ENCODE measurements around the gene TTYH1. TPM values are rescaled to one million over a fixed set of nuclear protein-coding genes. Genes with fewer than 3 reads are reported as not detected.
A peak's percentile ranks its signal among the peaks of the same experiment; 100 is the strongest.

Gene TTYH1
- total and polyA plus RNA-seq, 9 donors: 0.25 to 34.2 (median 1.8) TPM

GRCh38 chr19:54470276-54470887 lies 55.1 kb downstream of the TTYH1 start:
- DNase-seq: no peak
- intact Hi-C loops (cut with DNase I): loop anchor here in 1 of 4 donors (10.0 kb wide), 1 partner anchor 944 kb away; no protein-coding TSS in a partner anchor
- Histone ChIP-seq H3K9me3 (no peaks in the 10 kb centered on the region), H3K4me1 (ENCODE audit: insufficient read depth) (peaks cover 3% of the 10 kb centered on the region), H3K27ac (peak overlapping the region in 1 of 2 donors; percentile 79), H3K4me3 (no peak overlapping the region), H3K27me3 (no peaks in the 10 kb centered on the region), H3K36me3 (no peaks in the 10 kb centered on the region)
- TF ChIP-seq CTCF (IDR thresholded peaks at IDR 0.05): no peak
- TF ChIP-seq EP300 (IDR thresholded peaks at IDR 0.05): no peak
- no peak for TF ChIP-seq POLR2A (IDR thresholded peaks at IDR 0.05)
- 81 to 90% (median 85%) methylated on average over 10 of the region's 10 CpGs for WGBS, 3 donors

GRCh38 chr19:54470991-54471782 lies 55.9 kb downstream of the TTYH1 start:
- H3K27me3 ChIP-seq: no peaks in the 10 kb centered on the region
- H3K4me3 ChIP-seq: peak overlapping the region; percentile 32
- no peaks in the 10 kb centered on the region for H3K9me3 ChIP-seq
- intact Hi-C loops (cut with DNase I): loop anchor here in 1 of 4 donors (10.0 kb wide), 1 partner anchor 944 kb away; no protein-coding TSS in a partner anchor
- 4 to 6% (median 4%) methylated on average over 58 to 60 of the region's 60 CpGs for WGBS, 3 donors
- peak overlapping the region; percentile 46 to 79 for H3K27ac ChIP-seq
- H3K4me1 ChIP-seq (ENCODE audit: insufficient read depth): peaks cover 3% of the 10 kb centered on the region
- TF ChIP-seq POLR2A (IDR thresholded peaks at IDR 0.05) (no peak), CTCF (IDR thresholded peaks at IDR 0.05) (no peak), EP300 (IDR thresholded peaks at IDR 0.05) (no peak)
- no peaks in the 10 kb centered on the region for H3K36me3 ChIP-seq
- peak in 3 of 5 donors; percentile 33 to 57 (median 41) for DNase-seq

- Histone ChIP-seq H3K36me3 (no peaks in the 10 kb centered on the region), H3K9me3 (no peaks in the 10 kb centered on the region), H3K4me1 (ENCODE audit: insufficient read depth) (peaks cover 3% of the 10 kb centered on the region), H3K4me3 (peak within 1 kb of the TSS; percentile 43), H3K27me3 (no peaks in the 10 kb centered on the region), H3K27ac (peak within 1 kb of the TSS in 1 of 2 donors; percentile 38)
- WGBS, 3 donors: 4 to 5% (median 4%) methylated on average over 13 to 14 of the region's 14 CpGs
- TF ChIP-seq EP300 (IDR thresholded peaks at IDR 0.05) (no peak), CTCF (IDR thresholded peaks at IDR 0.05) (no peak), POLR2A (IDR thresholded peaks at IDR 0.05) (peak; percentile 55)
- intact Hi-C loops (cut with DNase I): loop anchor here in 1 of 4 donors (10.0 kb wide), 1 partner anchor 942 kb away; no protein-coding TSS in a partner anchor
- peak; percentile 61 to 80 (median 77) for DNase-seq
These were observed 58.0 kb downstream of the TTYH1 start, which contains the start of gene CDC42EP5 for GRCh38 chr19:54473071-54473891. CDC42EP5 (minus strand) TSS chr19:54473296; CDS start chr19:54465547, 7,749 bp downstream.

- no peak overlapping the region for H3K4me3 ChIP-seq
- no peak overlapping the region for H3K27ac ChIP-seq
- TF ChIP-seq POLR2A (IDR thresholded peaks at IDR 0.05) (no peak), CTCF (IDR thresholded peaks at IDR 0.05) (no peak), EP300 (IDR thresholded peaks at IDR 0.05) (no peak)
- no peaks in the 10 kb centered on the region for H3K9me3 ChIP-seq
- DNase-seq: no peak
- intact Hi-C loops (cut with DNase I): loop anchor here in 1 of 4 donors (10.0 kb wide), 1 partner anchor 941 kb away; no protein-coding TSS in a partner anchor
- H3K36me3 ChIP-seq: no peaks in the 10 kb centered on the region
- WGBS, 3 donors: 60 to 65% (median 60%) methylated on average over 6 of the region's 6 CpGs
- peaks cover 3% of the 10 kb centered on the region for H3K4me1 ChIP-seq (ENCODE audit: insufficient read depth)
- no peaks in the 10 kb centered on the region for H3K27me3 ChIP-seq
These were observed 58.7 kb downstream of the TTYH1 start for GRCh38 chr19:54473892-54474372.
